Measurements from ENCODE around the gene NCOA7. TPM values are rescaled to one million over a fixed set of nuclear protein-coding genes. Genes with fewer than 3 reads are reported as not detected.

NCOA7 gene
- total RNA-seq, 1 experiment from 2014 or later = 37.3 TPM

- intact Hi-C loops (cut with micrococcal nuclease; ENCODE audit: unreplicated experiment) (no loop called here), in situ Hi-C loops (cut with HindIII; ENCODE audit: low pct_unique_long_range_greater_than_20kb, low sequenced_read_pairs) (no loop called here)
- DNase-seq (ENCODE audit: low read depth, low spot score) (no peak), ATAC-seq (no peak)
- Histone ChIP-seq H3K27ac (ENCODE audit: low read length) (no peak overlapping the region), H3K9me3 (ENCODE audit: control insufficient read depth, insufficient read depth, low read depth, low read length) (no peaks in the 10 kb centered on the region), H3K4me3 (ENCODE audit: low read depth in 2 of 2, low read length in 2 of 2) (no peak overlapping the region), H3K4me1 (ENCODE audit: control insufficient read depth, insufficient read depth, low read length) (no peaks in the 10 kb centered on the region), H3K36me3 (ENCODE audit: control insufficient read depth, insufficient read depth, low read length) (no peaks in the 10 kb centered on the region), H3K27me3 (ENCODE audit: control insufficient read depth, insufficient read depth, low read length) (no peaks in the 10 kb centered on the region)
- no peak for TF ChIP-seq REST (IDR thresholded peaks at IDR 0.05; ENCODE audit: insufficient read depth in 1 of 2, low read depth in 2 of 2, low read length in 1 of 2)
- TF ChIP-seq, protein P1, sequence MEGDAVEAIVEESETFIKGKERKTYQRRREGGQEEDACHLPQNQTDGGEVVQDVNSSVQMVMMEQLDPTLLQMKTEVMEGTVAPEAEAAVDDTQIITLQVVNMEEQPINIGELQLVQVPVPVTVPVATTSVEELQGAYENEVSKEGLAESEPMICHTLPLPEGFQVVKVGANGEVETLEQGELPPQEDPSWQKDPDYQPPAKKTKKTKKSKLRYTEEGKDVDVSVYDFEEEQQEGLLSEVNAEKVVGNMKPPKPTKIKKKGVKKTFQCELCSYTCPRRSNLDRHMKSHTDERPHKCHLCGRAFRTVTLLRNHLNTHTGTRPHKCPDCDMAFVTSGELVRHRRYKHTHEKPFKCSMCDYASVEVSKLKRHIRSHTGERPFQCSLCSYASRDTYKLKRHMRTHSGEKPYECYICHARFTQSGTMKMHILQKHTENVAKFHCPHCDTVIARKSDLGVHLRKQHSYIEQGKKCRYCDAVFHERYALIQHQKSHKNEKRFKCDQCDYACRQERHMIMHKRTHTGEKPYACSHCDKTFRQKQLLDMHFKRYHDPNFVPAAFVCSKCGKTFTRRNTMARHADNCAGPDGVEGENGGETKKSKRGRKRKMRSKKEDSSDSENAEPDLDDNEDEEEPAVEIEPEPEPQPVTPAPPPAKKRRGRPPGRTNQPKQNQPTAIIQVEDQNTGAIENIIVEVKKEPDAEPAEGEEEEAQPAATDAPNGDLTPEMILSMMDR (IDR thresholded peaks at IDR 0.05) = no peak
- no peak for TF ChIP-seq POLR2AphosphoS5 (IDR thresholded peaks at IDR 0.05; ENCODE audit: low read depth, low read length)
- no peak for TF ChIP-seq TCF7L2 (IDR thresholded peaks at IDR 0.05; ENCODE audit: low read depth, low read length)
- TF ChIP-seq SIN3A (IDR thresholded peaks at IDR 0.05; ENCODE audit: borderline replicate concordance, insufficient read depth, low read depth, low read length) = no peak
- no TSS peak for BruUV-seq (replicated peaks)
- ChIA-PET POLR2A (no interaction called here), CTCF (no interaction called here)
These were observed 175.8 kb downstream of the NCOA7 start for GRCh38 chr6:125966569-125966968.

DNA sequence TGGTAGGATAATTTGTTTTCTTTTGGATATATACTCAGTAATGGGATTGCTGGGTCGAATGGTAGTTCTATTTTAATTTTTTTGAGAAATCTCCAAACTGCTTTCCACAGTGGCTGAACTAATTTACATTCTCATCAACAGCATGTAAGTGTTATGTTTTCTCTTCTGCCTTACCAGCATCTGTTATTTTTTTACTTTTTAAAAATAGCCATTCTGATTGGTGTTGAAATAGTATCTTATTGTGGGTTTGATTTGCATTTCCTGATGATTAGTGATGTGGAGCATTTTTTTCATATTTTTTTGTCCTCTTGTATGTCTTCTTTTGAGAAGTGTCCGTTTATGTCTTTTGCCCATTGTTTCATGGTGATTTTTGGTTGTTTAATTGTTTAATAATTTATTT, 177.7 kb downstream of the NCOA7 start:
- no peaks in the 10 kb centered on the region for H3K36me3 ChIP-seq (ENCODE audit: control insufficient read depth, insufficient read depth, low read length)
- no peaks in the 10 kb centered on the region for H3K27me3 ChIP-seq (ENCODE audit: control insufficient read depth, insufficient read depth, low read length)
- no TSS peak for BruUV-seq (replicated peaks)
- ChIA-PET CTCF (no interaction called here), POLR2A (no interaction called here)
- no peak for ATAC-seq
- H3K4me1 ChIP-seq (ENCODE audit: control insufficient read depth, insufficient read depth, low read length) = no peaks in the 10 kb centered on the region
- no peak overlapping the region for H3K27ac ChIP-seq (ENCODE audit: low read length)
- TF ChIP-seq POLR2AphosphoS5 (IDR thresholded peaks at IDR 0.05; ENCODE audit: low read depth, low read length) (no peak), SIN3A (IDR thresholded peaks at IDR 0.05; ENCODE audit: borderline replicate concordance, insufficient read depth, low read depth, low read length) (no peak), TCF7L2 (IDR thresholded peaks at IDR 0.05; ENCODE audit: low read depth, low read length) (no peak), REST (IDR thresholded peaks at IDR 0.05; ENCODE audit: insufficient read depth in 1 of 2, low read depth in 2 of 2, low read length in 1 of 2) (no peak)
- TF ChIP-seq, protein P1 (IDR thresholded peaks at IDR 0.05) = no peak
- in situ Hi-C loops (cut with HindIII; ENCODE audit: low pct_unique_long_range_greater_than_20kb, low sequenced_read_pairs) (no loop called here), intact Hi-C loops (cut with micrococcal nuclease; ENCODE audit: unreplicated experiment) (no loop called here)
- no peak for DNase-seq (ENCODE audit: low read depth, low spot score)
- no peak overlapping the region for H3K4me3 ChIP-seq (ENCODE audit: low read depth in 2 of 2, low read length in 2 of 2)
- H3K9me3 ChIP-seq (ENCODE audit: control insufficient read depth, insufficient read depth, low read depth, low read length) = no peaks in the 10 kb centered on the region

Data from Panc1 (cell line).